HCT116 (cell line): ENCODE data around the gene G3BP2. TPM values are rescaled to one million over a fixed set of nuclear protein-coding genes. Genes with fewer than 3 reads are reported as not detected.
A peak's percentile ranks its signal among the peaks of the same experiment; 100 is the strongest.

ENCODE experiments used
- ATAC-seq: fragments of 200-7000 bp; cut with Tn5 transposase; 2 replicates; pipeline ENCODE4 v1.9.1; 2020; ENCODE audit warnings: mild to moderate bottlenecking, moderate library complexity
- BruUV-seq: library from RNA; stranded (reverse); fragments of 400-500 nt; replicated peaks from 2 replicates; lab custom pipeline; 2021; lab: Mats Ljungman, UMichigan
- CTCF ChIA-PET: fragments of 300-600 bp; sonication (Branson Sonifier 250); formaldehyde crosslinking; loops from one replicate; lab custom pipeline; 2021; ENCODE audit warnings: antibody characterized with exemption; lab: Charles Lee
- POLR2A ChIA-PET: fragments of 300-600, 350-600 bp; sonication (Branson Sonifier 250); formaldehyde crosslinking; loops from one replicate; lab custom pipeline; 2021; ENCODE audit warnings: antibody characterized with exemption; lab: Charles Lee
- RAD21 ChIA-PET, 2 experiments: fragments of 300-600 bp; sonication (Branson Sonifier 250); formaldehyde crosslinking; loops; one replicate each; lab custom pipeline; 2023; ENCODE audit warnings: low total read pairs in 2 of 2; ENCODE audit not compliant: uncharacterized antibody in 2 of 2, unreplicated experiment in 2 of 2, low non-redundant PET in 1 of 2; lab: Charles Lee
- DNase-seq: peaks from one replicate; pipeline ENCODE4 v3.0.0-alpha.2; 2010; ENCODE audit warnings: low read depth, low spot score
- H2AFZ ChIP-seq: fragments of 200-600 bp; shearing (Covaris generic), sonication (generic); 2 replicates; pipeline ENCODE4 v1.6.1; 2017; ENCODE audit warnings: low read depth, mixed run types, mixed read lengths, antibody characterized with exemption, low read length; ENCODE audit not compliant: poor library complexity, severe bottlenecking
- H3K27ac ChIP-seq: 2 replicates; pipeline ENCODE4 v1.5.1; 2012; ENCODE audit warnings: low read depth, low read length
- H3K27me3 ChIP-seq: fragments of 200-600 bp; sonication (generic); 2 replicates; pipeline ENCODE4 v1.6.1; 2016; ENCODE audit warnings: mixed run types, low read length, mixed read lengths; ENCODE audit not compliant: insufficient read depth
- H3K36me3 ChIP-seq, 2 experiments: fragments of 200-500 bp in 1 of 2; fragments of 200-600 bp in 1 of 2; sonication (Bioruptor generic) in 1 of 2; sonication (generic) in 1 of 2; 2 replicates each; pipeline versions ENCODE4 v1.5.1 to v1.6.1; 2014 to 2016; ENCODE audit warnings: low read length in 2 of 2, inconsistent platforms in 1 of 2, mixed read lengths in 1 of 2, mixed run types in 1 of 2; ENCODE audit not compliant: insufficient read depth in 2 of 2, control insufficient read depth in 1 of 2
- H3K4me1 ChIP-seq, 2 experiments: fragments of 200-600 bp in 1 of 2; sonication (generic) in 1 of 2; 2 replicates each; pipeline versions ENCODE4 v1.5.1 to v1.6.1; 2012 to 2017; ENCODE audit warnings: low read length in 2 of 2, inconsistent platforms in 1 of 2, mild to moderate bottlenecking in 1 of 2, mixed read lengths in 1 of 2, mixed run types in 1 of 2, moderate library complexity in 1 of 2; ENCODE audit not compliant: insufficient read depth in 2 of 2, control insufficient read depth in 1 of 2
- H3K4me2 ChIP-seq: fragments of 200-600 bp; sonication (generic); 2 replicates; pipeline ENCODE4 v1.6.1; 2017; ENCODE audit warnings: mixed run types, low read length, mixed read lengths
- H3K4me3 ChIP-seq, 2 experiments: fragments of 200-600 bp in 1 of 2; sonication (generic) in 1 of 2; replicated peaks in 1 of 2; 2 replicates each; pipeline ENCODE4 v1.5.1; 2011 to 2016; ENCODE audit warnings: low read length in 2 of 2, control low read depth in 1 of 2, low read depth in 1 of 2, mild to moderate bottlenecking in 1 of 2, mixed read lengths in 1 of 2, mixed run types in 1 of 2
- H3K79me2 ChIP-seq: fragments of 200-600 bp; sonication (generic); 2 replicates; pipeline ENCODE4 v1.6.1; 2017; ENCODE audit warnings: mild to moderate bottlenecking, mixed run types, low read length, moderate library complexity, mixed read lengths; ENCODE audit not compliant: insufficient read depth
- H3K9ac ChIP-seq: fragments of 200-600 bp; sonication (generic); 2 replicates; pipeline ENCODE4 v1.6.1; 2016; ENCODE audit warnings: low read length, mixed read lengths
- H3K9me2 ChIP-seq: fragments of 200-600 bp; sonication (generic), shearing (Covaris generic); 2 replicates; pipeline ENCODE4 v1.6.1; 2017; ENCODE audit warnings: mixed run types, mild to moderate bottlenecking, moderate library complexity; ENCODE audit not compliant: insufficient read depth
- H3K9me3 ChIP-seq, 2 experiments: fragments of 200-500 bp in 1 of 2; fragments of 200-600 bp in 1 of 2; sonication (Bioruptor generic) in 1 of 2; sonication (generic) in 1 of 2; 2 replicates each; pipeline ENCODE4 v1.6.1; 2014 to 2017; ENCODE audit warnings: low read length in 2 of 2, mixed read lengths in 2 of 2, inconsistent platforms in 1 of 2, low read depth in 1 of 2, mild to moderate bottlenecking in 1 of 2, mixed run types in 1 of 2, moderate library complexity in 1 of 2; ENCODE audit not compliant: control insufficient read depth in 1 of 2, insufficient read depth in 1 of 2
- H4K20me1 ChIP-seq: fragments of 200-600 bp; sonication (generic), shearing (Covaris generic); 2 replicates; pipeline ENCODE4 v1.6.1; 2017; ENCODE audit warnings: mixed run types, mild to moderate bottlenecking, moderate library complexity; ENCODE audit not compliant: insufficient read depth
- CEBPB ChIP-seq: IDR thresholded peaks from 2 replicates; pipeline ENCODE4 v1.6.1; 2012; ENCODE audit warnings: low read depth
- CTCF ChIP-seq, 3 experiments: fragments of 200-600 bp in 1 of 3; sonication (generic) in 1 of 3; IDR thresholded peaks in 2 of 3; conservative IDR thresholded peaks in 1 of 3; 2 replicates each; pipeline ENCODE4 v1.5.1; 2012 to 2017; ENCODE audit warnings: low read depth in 2 of 3, low read length in 2 of 3, antibody characterized with exemption in 1 of 3, borderline replicate concordance in 1 of 3, control low read depth in 1 of 3, mild to moderate bottlenecking in 1 of 3, mixed read lengths in 1 of 3, mixed run types in 1 of 3, moderate library complexity in 1 of 3; ENCODE audit not compliant: insufficient read depth in 1 of 3
- RAD21 ChIP-seq: IDR thresholded peaks from 2 replicates; pipeline ENCODE4 v1.6.1; 2012; ENCODE audit warnings: low read depth, mild to moderate bottlenecking
- SRF ChIP-seq: IDR thresholded peaks from 2 replicates; pipeline ENCODE4 v1.6.1; 2012; ENCODE audit warnings: low read depth
- TCF7L2 ChIP-seq: IDR thresholded peaks from 2 replicates; pipeline ENCODE4 v1.7.0; 2011; ENCODE audit warnings: borderline replicate concordance, inconsistent platforms; ENCODE audit not compliant: insufficient read depth, insufficient read length; ENCODE audit errors: extremely low read depth
- ZBTB33 ChIP-seq: IDR thresholded peaks from 2 replicates; pipeline ENCODE4 v1.6.1; 2011; ENCODE audit warnings: mild to moderate bottlenecking, low read length, moderate library complexity; ENCODE audit not compliant: insufficient replicate concordance; ENCODE audit errors: extremely low read depth
- intact Hi-C: fragments of 100-400 bp; cut with micrococcal nuclease; formaldehyde crosslinking; loops from 2 replicates; pipeline ENCODE4 v1.10.0; 2022
- total RNA-seq: library from RNA; stranded (reverse); gene quantifications from one replicate; pipeline ENCODE4 v1.2.1, GENCODE V29; 2021; ENCODE audit not compliant: unreplicated experiment

The G3BP2 gene
- total RNA-seq, 1 experiment from 2014 or later: 153 TPM

GRCh38 chr4:75708218-75708691 is 35.0 kb upstream of the G3BP2 start:
- H3K27ac ChIP-seq: no peak overlapping the region
- CTCF ChIA-PET: interaction anchor here (1.0 kb wide), 1 partner anchor 11 kb away, joined by 3 read pairs; no protein-coding TSS in a partner anchor

More at GRCh38 chr4:75708218-75708691, 35.0 kb upstream of the G3BP2 start:
- Histone ChIP-seq H2AFZ (no peak overlapping the region), H3K4me1 (no peaks in the 10 kb centered on the region), H3K79me2 (peaks cover 10% of the 10 kb centered on the region; the same call in 1 of the 2 replicates), H3K9me3 (no peaks in the 10 kb centered on the region), H3K9me2 (no peaks in the 10 kb centered on the region), H3K27me3 (no peaks in the 10 kb centered on the region), H3K36me3 (no peaks in the 10 kb centered on the region), H3K4me2 (no peak overlapping the region), H4K20me1 (no peaks in the 10 kb centered on the region), H3K9ac (no peak overlapping the region), H3K4me3 (no peak overlapping the region)
- no TSS peak for BruUV-seq
- DNase-seq: no peak
- RAD21 ChIA-PET: no interaction called here
- peak; percentile 57; the same call in 1 of the 2 replicates for ATAC-seq
- intact Hi-C loops: no loop called here
- POLR2A ChIA-PET: no interaction called here
- no peak for TF ChIP-seq SRF
- TF ChIP-seq CTCF (IDR thresholded peaks at IDR 0.05 in 2 of 3, conservative IDR thresholded peaks at IDR 0.05 in 1 of 3; ENCODE audit: borderline replicate concordance in 1 of 3, insufficient read depth in 1 of 3, low read depth in 2 of 3, low read length in 2 of 3): peak; percentile 23 to 50 (median 39); a peak in 4 of 6 replicates
- no peak for TF ChIP-seq ZBTB33
- no peak for TF ChIP-seq TCF7L2
- no peak for TF ChIP-seq CEBPB
- peak; percentile 37; the same call in 1 of the 2 replicates for TF ChIP-seq RAD21
